ENCODE data around the gene PDE1C.

Gene PDE1C

GRCh38 chr7:31935124-31936054, 134.8 kb downstream of the PDE1C start:
- DNase-seq = no peak

- no peak for DNase-seq
Observed at GRCh38 chr7:31934551-31934950, 135.7 kb downstream of the PDE1C start.

DNA sequence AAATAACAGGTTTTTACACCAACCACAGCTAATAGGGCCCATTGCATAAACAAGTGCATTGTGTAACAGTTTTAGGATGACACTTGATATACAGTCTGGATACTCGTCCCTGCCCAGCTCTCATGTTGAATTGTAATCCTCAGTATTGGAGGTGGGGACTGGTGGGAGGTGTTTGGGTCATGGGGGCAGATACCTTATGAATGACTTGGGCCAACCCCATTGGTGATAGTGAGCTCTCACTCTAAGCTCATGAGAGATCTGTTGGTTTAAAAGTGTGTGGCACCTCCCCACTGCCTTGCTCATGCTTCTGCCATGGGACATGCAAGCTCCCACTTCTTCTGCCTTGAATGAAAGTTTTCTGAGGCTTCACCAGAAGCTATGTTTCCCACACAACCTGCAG, 136.7 kb downstream of the PDE1C start:
- DNase-seq = no peak

GRCh38 chr7:31926991-31927584, 143.1 kb downstream of the PDE1C start:
- no peak for DNase-seq

DNA sequence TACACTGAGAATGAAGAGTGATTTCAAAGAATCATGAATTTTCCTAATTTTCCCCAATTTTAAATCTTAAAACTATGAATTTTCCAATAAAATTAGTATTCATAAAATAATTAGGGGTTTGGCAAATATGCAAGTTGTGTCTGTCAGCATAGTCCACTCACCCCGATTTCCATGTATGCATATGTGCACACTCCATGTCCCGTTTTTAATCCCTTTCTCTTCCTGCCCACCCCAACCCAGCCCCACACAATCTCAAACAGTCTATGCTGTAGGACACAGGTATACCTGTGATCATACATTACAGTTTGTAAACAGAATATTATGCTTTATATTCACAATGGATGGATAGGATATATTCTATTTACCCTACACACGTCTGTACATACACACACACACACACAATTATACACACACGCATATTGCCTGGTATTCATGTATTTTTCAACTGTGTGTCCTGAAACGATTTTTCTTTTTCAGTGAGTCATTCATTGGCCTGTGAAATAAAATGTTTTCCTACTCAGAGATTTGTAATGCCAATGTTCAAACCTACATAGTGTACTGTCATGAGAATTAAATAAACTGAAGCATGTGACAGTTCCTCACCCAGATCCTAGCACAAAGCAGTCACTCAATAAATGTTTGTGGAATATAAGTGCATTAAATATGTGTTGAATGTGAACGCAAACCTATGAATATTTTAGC, 144.3 kb downstream of the PDE1C start:
- DNase-seq = no peak

- DNase-seq = no peak
Observed at GRCh38 chr7:31924251-31924650, 146.0 kb downstream of the PDE1C start.

GRCh38 chr7:31922848-31923247, 147.4 kb downstream of the PDE1C start:
- no peak for DNase-seq

- DNase-seq = no peak
Observed at GRCh38 chr7:31921047-31921446, 149.2 kb downstream of the PDE1C start.

GRCh38 chr7:31919678-31920369, 150.4 kb downstream of the PDE1C start:
- no peak for DNase-seq

GRCh38 chr7:31918706-31919393, 151.4 kb downstream of the PDE1C start:
- no peak for DNase-seq

DNA sequence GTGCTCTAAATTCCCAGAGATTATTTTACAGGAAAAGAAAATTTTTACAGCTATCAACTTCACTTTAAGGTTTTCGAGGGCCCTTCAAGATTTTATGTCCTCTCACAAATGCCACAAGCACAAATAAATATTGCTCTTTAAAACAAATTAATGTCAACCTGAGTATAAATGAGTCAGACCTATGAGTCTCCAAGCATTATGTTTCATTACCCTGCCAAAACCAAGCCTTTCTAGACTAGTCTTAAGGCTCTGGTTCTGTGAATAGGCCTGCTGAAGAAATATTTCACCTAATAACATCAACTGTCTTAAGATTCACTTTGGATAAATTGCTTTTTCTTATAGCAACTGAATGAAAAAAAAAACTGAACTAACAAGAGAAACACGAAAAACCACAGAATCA, 153.0 kb downstream of the PDE1C start:
- DNase-seq = no peak

DNA sequence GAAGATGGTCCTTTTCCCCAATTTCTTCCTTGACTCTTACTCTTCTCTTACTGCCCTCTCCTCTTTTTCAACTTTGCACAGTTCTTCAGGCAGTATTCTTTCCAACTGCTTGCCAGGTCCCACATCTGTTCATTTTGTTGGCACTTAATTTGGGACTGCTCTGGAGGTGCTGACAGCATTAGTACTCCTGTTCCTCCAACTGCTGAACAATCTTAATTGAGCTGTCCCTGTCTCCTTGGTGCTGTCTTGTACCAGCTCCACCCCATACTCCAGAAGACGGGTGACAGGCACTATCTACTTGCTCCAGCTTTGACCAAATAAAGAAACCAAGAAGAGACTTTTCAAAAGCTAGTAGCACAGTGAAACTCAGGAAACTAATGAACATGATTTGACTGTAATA, 160.0 kb downstream of the PDE1C start:
- no peak for DNase-seq

- no peak for DNase-seq
Observed at GRCh38 chr7:31906479-31907171, 163.6 kb downstream of the PDE1C start.

GRCh38 chr7:31903962-31904361, 166.2 kb downstream of the PDE1C start:
- DNase-seq = no peak

GRCh38 chr7:31899356-31899927, 170.8 kb downstream of the PDE1C start:
- no peak for DNase-seq

DNA sequence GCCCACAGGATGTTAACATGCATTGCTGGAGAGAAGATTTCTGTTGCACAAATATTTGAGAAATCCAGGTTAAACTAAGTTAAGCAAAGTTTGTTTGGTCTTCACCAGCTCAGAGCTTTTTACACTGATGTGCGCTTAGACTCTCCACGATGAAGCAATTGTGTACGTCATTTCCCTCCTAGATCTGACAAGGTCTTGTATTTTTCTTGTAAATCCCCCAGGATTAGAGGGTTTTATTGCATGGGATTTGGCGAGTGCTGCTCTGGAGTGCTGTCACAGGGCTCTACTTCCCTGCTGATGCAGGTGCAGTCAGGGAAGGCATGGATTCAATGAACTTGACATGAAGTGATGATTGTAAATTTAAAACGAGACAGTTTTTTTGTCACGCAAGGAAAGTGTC, 173.3 kb downstream of the PDE1C start:
- no peak for DNase-seq

DNA sequence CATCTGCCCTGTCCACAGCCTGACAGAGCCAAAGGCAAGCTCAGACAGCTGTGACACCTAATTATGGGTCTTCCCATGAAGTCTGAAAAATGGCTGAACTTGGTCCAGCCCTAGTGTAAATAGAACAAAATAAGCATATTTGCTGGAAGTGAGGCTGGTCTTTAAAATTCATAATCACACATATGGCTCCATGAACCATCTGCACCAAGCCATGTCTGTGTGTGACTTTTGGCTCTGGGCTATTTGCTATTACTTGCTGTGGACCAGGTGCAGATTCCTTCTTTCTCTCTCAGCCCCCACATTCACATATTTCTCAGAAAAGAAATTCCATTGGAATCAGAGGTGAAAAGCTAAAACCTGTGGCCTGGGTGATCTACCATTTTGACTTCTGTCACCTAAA, 175.9 kb downstream of the PDE1C start:
- no peak for DNase-seq

DNA sequence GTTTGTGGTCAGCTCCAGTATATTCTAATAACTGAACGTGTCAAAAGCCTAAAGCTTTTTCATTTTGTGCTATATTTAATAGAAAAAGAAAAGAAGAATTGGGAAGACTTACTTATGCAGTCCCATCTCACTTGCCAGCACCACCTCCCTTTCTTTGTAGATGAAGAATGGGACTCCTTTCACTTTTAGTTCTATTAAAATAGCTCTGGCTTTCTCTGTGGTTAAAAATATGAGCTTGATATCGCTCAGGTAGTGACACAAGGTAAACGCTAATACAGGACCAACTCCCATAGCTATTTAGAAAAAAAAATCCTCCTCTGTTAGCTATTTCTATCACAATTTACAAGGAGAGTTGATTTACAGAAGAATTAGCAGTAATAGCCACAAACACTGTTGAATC, 176.8 kb downstream of the PDE1C start:
- no peak for DNase-seq

- no peak for DNase-seq
Observed at GRCh38 chr7:31892099-31892829, 177.9 kb downstream of the PDE1C start.

GRCh38 chr7:31890766-31891165, 179.4 kb downstream of the PDE1C start:
- no peak for DNase-seq

DNA sequence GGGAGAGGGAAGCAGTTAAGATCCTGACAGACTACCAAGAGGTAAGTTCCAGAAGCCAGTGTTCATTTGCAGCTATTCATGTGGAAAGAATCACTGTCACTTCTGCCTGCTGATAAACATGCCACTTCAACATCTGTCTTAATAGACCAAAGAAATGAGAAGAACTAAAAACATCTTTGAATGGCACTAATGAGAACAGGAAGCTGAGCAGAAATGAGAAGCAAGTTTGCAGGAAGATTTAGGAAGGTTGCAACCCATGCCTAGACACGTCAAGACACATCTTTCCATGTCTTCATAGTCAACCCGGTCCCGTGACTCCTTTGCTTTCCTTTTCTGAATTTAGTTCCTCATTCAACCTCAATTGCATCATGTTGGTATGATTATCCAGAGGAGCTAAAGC, 180.0 kb downstream of the PDE1C start:
- no peak for DNase-seq
